H1 (cell line): ENCODE results near the gene PLGRKT.

Experiments
- ASH2L ChIP-seq: fragments of 200-600, 300-600 bp; sonication (generic); IDR thresholded peaks from one replicate; pipeline ENCODE4 v1.7.1; 2017; ENCODE audit warnings: low read length
- CHD1 ChIP-seq: IDR thresholded peaks from 2 replicates; pipeline ENCODE4 v1.6.1; 2012; ENCODE audit warnings: low read depth, low read length, improper control_type of control experiment
- CTCF ChIP-seq, 3 experiments: IDR thresholded peaks; 1 replicate in 2 of 3; 2 replicates in 1 of 3; pipeline versions ENCODE4 v1.5.1 to v1.6.1; 2011; ENCODE audit warnings: low read length in 3 of 3, mild to moderate bottlenecking in 3 of 3, inconsistent platforms in 2 of 3, low read depth in 1 of 3, moderate library complexity in 1 of 3; ENCODE audit not compliant: insufficient read depth in 1 of 3; ENCODE audit errors: control extremely low read depth in 1 of 3
- E2F6 ChIP-seq: IDR thresholded peaks from 2 replicates; pipeline ENCODE4 v1.6.1; 2012; ENCODE audit warnings: inconsistent platforms
- EP300 ChIP-seq, 2 experiments: IDR thresholded peaks; 1 replicate in 1 of 2; 2 replicates in 1 of 2; pipeline ENCODE4 v1.6.1; 2011 to 2012; ENCODE audit warnings: low read depth in 2 of 2, low read length in 2 of 2, mild to moderate bottlenecking in 2 of 2, borderline replicate concordance in 1 of 2, inconsistent platforms in 1 of 2, moderate library complexity in 1 of 2
- EZH2 ChIP-seq: fragments of 200-600 bp; sonication (generic); IDR thresholded peaks from 2 replicates; pipeline ENCODE4 v1.7.1; 2012; ENCODE audit warnings: low read depth, mild to moderate bottlenecking, moderate library complexity, low read length, inconsistent platforms; ENCODE audit not compliant: severe bottlenecking
- JUN ChIP-seq: IDR thresholded peaks from 2 replicates; pipeline ENCODE4 v1.6.1; 2011; ENCODE audit warnings: low read depth, mild to moderate bottlenecking, improper control_type of control experiment, low read length
- JUND ChIP-seq: IDR thresholded peaks from 2 replicates; pipeline ENCODE4 v1.6.1; 2011; ENCODE audit warnings: mild to moderate bottlenecking, improper control_type of control experiment, low read length
- KDM1A ChIP-seq: fragments of 200-600, 300-600 bp; sonication (generic); IDR thresholded peaks from 2 replicates; pipeline ENCODE4 v1.7.1; 2016; ENCODE audit warnings: mild to moderate bottlenecking, low read length, borderline replicate concordance
- POLR2A ChIP-seq, 2 experiments: IDR thresholded peaks; 1 replicate in 1 of 2; 2 replicates in 1 of 2; pipeline ENCODE4 v1.6.1; 2011; ENCODE audit warnings: low read depth in 2 of 2, low read length in 2 of 2, mild to moderate bottlenecking in 2 of 2; ENCODE audit errors: control extremely low read depth in 1 of 2
- POLR2AphosphoS5 ChIP-seq: IDR thresholded peaks from 2 replicates; pipeline ENCODE4 v1.6.1; 2011; ENCODE audit warnings: low read depth, low read length
- POU5F1 ChIP-seq: IDR thresholded peaks from 2 replicates; pipeline ENCODE4 v1.6.1; 2011; ENCODE audit warnings: low read depth, mild to moderate bottlenecking, low read length, moderate library complexity
- SP2 ChIP-seq: IDR thresholded peaks from 2 replicates; pipeline ENCODE4 v1.6.1; 2012; ENCODE audit warnings: mild to moderate bottlenecking, low read length, inconsistent platforms
- TEAD4 ChIP-seq: IDR thresholded peaks from 2 replicates; pipeline ENCODE4 v1.6.1; 2012; ENCODE audit warnings: low read depth, low read length, inconsistent platforms, mixed read lengths

- TF ChIP-seq CTCF (IDR thresholded peaks at IDR 0.05; ENCODE audit: control extremely low read depth in 1 of 3, insufficient read depth in 1 of 3, low read depth in 1 of 3, low read length in 3 of 3): no peak
- no peak for TF ChIP-seq SP2
- TF ChIP-seq JUN: no peak
- TF ChIP-seq CHD1: no peak
- no peak for TF ChIP-seq JUND
- TF ChIP-seq KDM1A: no peak
- TF ChIP-seq POLR2AphosphoS5: no peak
- TF ChIP-seq E2F6: no peak
- TF ChIP-seq POLR2A (IDR thresholded peaks at IDR 0.05; ENCODE audit: control extremely low read depth in 1 of 2, low read depth in 2 of 2, low read length in 2 of 2): no peak
- no peak for TF ChIP-seq TEAD4
- no peak for TF ChIP-seq POU5F1
- TF ChIP-seq EZH2: no peak
- TF ChIP-seq ASH2L: no peak
- TF ChIP-seq EP300 (IDR thresholded peaks at IDR 0.05; ENCODE audit: borderline replicate concordance in 1 of 2, low read depth in 2 of 2, low read length in 2 of 2): no peak
Observed at GRCh38 chr9:5481322-5482040, 43.8 kb upstream of the PLGRKT start.
